Ishikawa (cell line): Measurements from ENCODE around the gene IAPP.

Source experiments
- RAD21 ChIP-seq: IDR thresholded peaks from 2 replicates; pipeline ENCODE4 v1.6.1; 2012; ENCODE audit warnings: low read depth
- TAF1 ChIP-seq: IDR thresholded peaks from 2 replicates; pipeline ENCODE4 v1.6.1; 2012; ENCODE audit warnings: low read depth, mild to moderate bottlenecking
- ZBTB7A ChIP-seq: IDR thresholded peaks from 2 replicates; pipeline ENCODE4 v1.6.1; 2012; ENCODE audit warnings: low read depth
- TF ChIP-seq, protein P1 (sequence below): IDR thresholded peaks from 2 replicates; pipeline ENCODE4 v1.6.1; 2012; ENCODE audit warnings: low read depth, mild to moderate bottlenecking

GRCh38 chr12:21428241-21428640, 55.5 kb downstream of the IAPP start:
- TF ChIP-seq RAD21 (no peak), TAF1 (no peak), ZBTB7A (no peak)
- TF ChIP-seq, protein P1, sequence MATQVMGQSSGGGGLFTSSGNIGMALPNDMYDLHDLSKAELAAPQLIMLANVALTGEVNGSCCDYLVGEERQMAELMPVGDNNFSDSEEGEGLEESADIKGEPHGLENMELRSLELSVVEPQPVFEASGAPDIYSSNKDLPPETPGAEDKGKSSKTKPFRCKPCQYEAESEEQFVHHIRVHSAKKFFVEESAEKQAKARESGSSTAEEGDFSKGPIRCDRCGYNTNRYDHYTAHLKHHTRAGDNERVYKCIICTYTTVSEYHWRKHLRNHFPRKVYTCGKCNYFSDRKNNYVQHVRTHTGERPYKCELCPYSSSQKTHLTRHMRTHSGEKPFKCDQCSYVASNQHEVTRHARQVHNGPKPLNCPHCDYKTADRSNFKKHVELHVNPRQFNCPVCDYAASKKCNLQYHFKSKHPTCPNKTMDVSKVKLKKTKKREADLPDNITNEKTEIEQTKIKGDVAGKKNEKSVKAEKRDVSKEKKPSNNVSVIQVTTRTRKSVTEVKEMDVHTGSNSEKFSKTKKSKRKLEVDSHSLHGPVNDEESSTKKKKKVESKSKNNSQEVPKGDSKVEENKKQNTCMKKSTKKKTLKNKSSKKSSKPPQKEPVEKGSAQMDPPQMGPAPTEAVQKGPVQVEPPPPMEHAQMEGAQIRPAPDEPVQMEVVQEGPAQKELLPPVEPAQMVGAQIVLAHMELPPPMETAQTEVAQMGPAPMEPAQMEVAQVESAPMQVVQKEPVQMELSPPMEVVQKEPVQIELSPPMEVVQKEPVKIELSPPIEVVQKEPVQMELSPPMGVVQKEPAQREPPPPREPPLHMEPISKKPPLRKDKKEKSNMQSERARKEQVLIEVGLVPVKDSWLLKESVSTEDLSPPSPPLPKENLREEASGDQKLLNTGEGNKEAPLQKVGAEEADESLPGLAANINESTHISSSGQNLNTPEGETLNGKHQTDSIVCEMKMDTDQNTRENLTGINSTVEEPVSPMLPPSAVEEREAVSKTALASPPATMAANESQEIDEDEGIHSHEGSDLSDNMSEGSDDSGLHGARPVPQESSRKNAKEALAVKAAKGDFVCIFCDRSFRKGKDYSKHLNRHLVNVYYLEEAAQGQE = no peak
